ENCODE measurements around the gene LRRC43. TPM values are rescaled to one million over a fixed set of nuclear protein-coding genes. Genes with fewer than 3 reads are reported as not detected.

LRRC43 gene
- polyA plus RNA-seq, 4 donors, result 0.27 to 1.1 TPM; not detected in 2

GRCh38 chr12:122161682-122162081, 21.2 kb upstream of the LRRC43 start:
- Histone ChIP-seq H3K36me3 (ENCODE audit: control insufficient read depth in 3 of 3, insufficient read depth in 2 of 3, low read depth in 1 of 3, low read length in 3 of 3) (no peaks in the 10 kb centered on the region), H3K4me1 (ENCODE audit: control insufficient read depth in 3 of 3, insufficient read depth in 2 of 3, low read depth in 1 of 3, low read length in 2 of 3) (no peaks in the 10 kb centered on the region), H3K9me3 (ENCODE audit: control insufficient read depth in 2 of 2, insufficient read depth in 1 of 2, low read depth in 1 of 2, low read length in 1 of 2) (no peaks in the 10 kb centered on the region), H3K27me3 (ENCODE audit: control insufficient read depth in 3 of 3, insufficient read depth in 3 of 3, low read length in 3 of 3) (no peaks in the 10 kb centered on the region), H3K4me3 (ENCODE audit: low read depth in 1 of 3, low read length in 3 of 3) (no peak overlapping the region), H3K27ac (ENCODE audit: low read depth in 1 of 3, low read length in 2 of 3) (no peak overlapping the region)
- peak in 1 of 2 donors; percentile 31 for DNase-seq
- no peak for FAIRE-seq
- 54 to 85% (median 66%) methylated on average over 8 of the region's 8 CpGs for WGBS, 3 donors

- WGBS, 3 donors, result 78 to 93% (median 79%) methylated on average over 3 of the region's 3 CpGs
- Histone ChIP-seq H3K4me1 (ENCODE audit: control insufficient read depth in 3 of 3, insufficient read depth in 2 of 3, low read depth in 1 of 3, low read length in 2 of 3) (peaks cover 0 to 5% (median 0%) of the 10 kb centered on the region in 3 donors), H3K36me3 (ENCODE audit: control insufficient read depth in 3 of 3, insufficient read depth in 2 of 3, low read depth in 1 of 3, low read length in 3 of 3) (no peaks in the 10 kb centered on the region), H3K4me3 (ENCODE audit: low read depth in 1 of 3, low read length in 3 of 3) (no peak overlapping the region), H3K27ac (ENCODE audit: low read depth in 1 of 3, low read length in 2 of 3) (no peak overlapping the region), H3K27me3 (ENCODE audit: control insufficient read depth in 3 of 3, insufficient read depth in 3 of 3, low read length in 3 of 3) (no peaks in the 10 kb centered on the region), H3K9me3 (ENCODE audit: control insufficient read depth in 2 of 2, insufficient read depth in 1 of 2, low read depth in 1 of 2, low read length in 1 of 2) (no peaks in the 10 kb centered on the region)
- DNase-seq (no peak), FAIRE-seq (no peak)
Observed at GRCh38 chr12:122162976-122163375, 19.9 kb upstream of the LRRC43 start.

- no peak for FAIRE-seq
Observed at GRCh38 chr12:122166422-122167349, 16.2 kb upstream of the LRRC43 start.

GRCh38 chr12:122167356-122167925, 15.5 kb upstream of the LRRC43 start:
- Histone ChIP-seq H3K4me1 (ENCODE audit: control insufficient read depth in 3 of 3, insufficient read depth in 2 of 3, low read depth in 1 of 3, low read length in 2 of 3) (peaks cover 0 to 5% (median 0%) of the 10 kb centered on the region in 3 donors), H3K36me3 (ENCODE audit: control insufficient read depth in 3 of 3, insufficient read depth in 2 of 3, low read depth in 1 of 3, low read length in 3 of 3) (no peaks in the 10 kb centered on the region), H3K27ac (ENCODE audit: low read depth in 1 of 3, low read length in 2 of 3) (no peak overlapping the region), H3K4me3 (ENCODE audit: low read depth in 1 of 3, low read length in 3 of 3) (no peak overlapping the region), H3K9me3 (ENCODE audit: control insufficient read depth in 2 of 2, insufficient read depth in 1 of 2, low read depth in 1 of 2, low read length in 1 of 2) (no peaks in the 10 kb centered on the region), H3K27me3 (ENCODE audit: control insufficient read depth in 3 of 3, insufficient read depth in 3 of 3, low read length in 3 of 3) (no peaks in the 10 kb centered on the region)
- FAIRE-seq (no peak), DNase-seq (peak; percentile 61 to 67)
- 20 to 58% (median 38%) methylated on average over 10 of the region's 10 CpGs for WGBS, 3 donors

More at GRCh38 chr12:122166422-122167349, 16.2 kb upstream of the LRRC43 start:
- H3K4me3 ChIP-seq (ENCODE audit: low read depth in 1 of 3, low read length in 3 of 3), result no peak overlapping the region
- H3K9me3 ChIP-seq (ENCODE audit: control insufficient read depth in 2 of 2, insufficient read depth in 1 of 2, low read depth in 1 of 2, low read length in 1 of 2), result no peaks in the 10 kb centered on the region
- WGBS, 3 donors, result 44 to 61% (median 55%) methylated on average over 22 of the region's 22 CpGs
- H3K36me3 ChIP-seq (ENCODE audit: control insufficient read depth in 3 of 3, insufficient read depth in 2 of 3, low read depth in 1 of 3, low read length in 3 of 3), result no peaks in the 10 kb centered on the region
- peaks cover 0 to 5% (median 0%) of the 10 kb centered on the region in 3 donors for H3K4me1 ChIP-seq (ENCODE audit: control insufficient read depth in 3 of 3, insufficient read depth in 2 of 3, low read depth in 1 of 3, low read length in 2 of 3)
- no peak overlapping the region for H3K27ac ChIP-seq (ENCODE audit: low read depth in 1 of 3, low read length in 2 of 3)
- H3K27me3 ChIP-seq (ENCODE audit: control insufficient read depth in 3 of 3, insufficient read depth in 3 of 3, low read length in 3 of 3), result no peaks in the 10 kb centered on the region
- no peak for DNase-seq

GRCh38 chr12:122168492-122168891, 14.4 kb upstream of the LRRC43 start:
- no peak for FAIRE-seq
- no peak overlapping the region for H3K27ac ChIP-seq (ENCODE audit: low read depth in 1 of 3, low read length in 2 of 3)
- DNase-seq, result no peak
- no peaks in the 10 kb centered on the region for H3K36me3 ChIP-seq (ENCODE audit: control insufficient read depth in 3 of 3, insufficient read depth in 2 of 3, low read depth in 1 of 3, low read length in 3 of 3)
- no peak overlapping the region for H3K4me3 ChIP-seq (ENCODE audit: low read depth in 1 of 3, low read length in 3 of 3)
- H3K4me1 ChIP-seq (ENCODE audit: control insufficient read depth in 3 of 3, insufficient read depth in 2 of 3, low read depth in 1 of 3, low read length in 2 of 3), result peaks cover 0 to 5% (median 0%) of the 10 kb centered on the region in 3 donors
- WGBS, 3 donors, result 89 to 94% (median 93%) methylated on average over 3 of the region's 3 CpGs
- no peaks in the 10 kb centered on the region for H3K9me3 ChIP-seq (ENCODE audit: control insufficient read depth in 2 of 2, insufficient read depth in 1 of 2, low read depth in 1 of 2, low read length in 1 of 2)
- H3K27me3 ChIP-seq (ENCODE audit: control insufficient read depth in 3 of 3, insufficient read depth in 3 of 3, low read length in 3 of 3), result peaks cover 0 to 3% (median 0%) of the 10 kb centered on the region in 3 donors

- no peak for FAIRE-seq
- Histone ChIP-seq H3K27me3 (ENCODE audit: control insufficient read depth in 3 of 3, insufficient read depth in 3 of 3, low read length in 3 of 3) (peaks cover 0 to 3% (median 0%) of the 10 kb centered on the region in 3 donors), H3K9me3 (ENCODE audit: control insufficient read depth in 2 of 2, insufficient read depth in 1 of 2, low read depth in 1 of 2, low read length in 1 of 2) (no peaks in the 10 kb centered on the region), H3K4me1 (ENCODE audit: control insufficient read depth in 3 of 3, insufficient read depth in 2 of 3, low read depth in 1 of 3, low read length in 2 of 3) (peaks cover 0 to 5% (median 0%) of the 10 kb centered on the region in 3 donors), H3K4me3 (ENCODE audit: low read depth in 1 of 3, low read length in 3 of 3) (no peak overlapping the region), H3K27ac (ENCODE audit: low read depth in 1 of 3, low read length in 2 of 3) (no peak overlapping the region), H3K36me3 (ENCODE audit: control insufficient read depth in 3 of 3, insufficient read depth in 2 of 3, low read depth in 1 of 3, low read length in 3 of 3) (no peaks in the 10 kb centered on the region)
- DNase-seq, result no peak
- WGBS, 3 donors, result 89 to 94% (median 89%) methylated on average over 5 of the region's 5 CpGs
Observed at GRCh38 chr12:122171399-122171798, 11.5 kb upstream of the LRRC43 start.

- 68 to 75% (median 73%) methylated on average over 17 of the region's 17 CpGs for WGBS, 3 donors
- Histone ChIP-seq H3K9me3 (ENCODE audit: control insufficient read depth in 2 of 2, insufficient read depth in 1 of 2, low read depth in 1 of 2, low read length in 1 of 2) (no peaks in the 10 kb centered on the region), H3K27me3 (ENCODE audit: control insufficient read depth in 3 of 3, insufficient read depth in 3 of 3, low read length in 3 of 3) (peaks cover 0 to 3% (median 0%) of the 10 kb centered on the region in 3 donors), H3K27ac (ENCODE audit: low read depth in 1 of 3, low read length in 2 of 3) (no peak overlapping the region), H3K36me3 (ENCODE audit: control insufficient read depth in 3 of 3, insufficient read depth in 2 of 3, low read depth in 1 of 3, low read length in 3 of 3) (no peaks in the 10 kb centered on the region), H3K4me1 (ENCODE audit: control insufficient read depth in 3 of 3, insufficient read depth in 2 of 3, low read depth in 1 of 3, low read length in 2 of 3) (peaks cover 0 to 6% (median 3%) of the 10 kb centered on the region in 3 donors), H3K4me3 (ENCODE audit: low read depth in 1 of 3, low read length in 3 of 3) (no peak overlapping the region)
- FAIRE-seq (no peak), DNase-seq (no peak)
Observed at GRCh38 chr12:122172262-122172939, 10.5 kb upstream of the LRRC43 start.

GRCh38 chr12:122174155-122174845, 8.6 kb upstream of the LRRC43 start, which contains the start of gene IL31:
Gene IL31 (minus strand): TSS chr12:122174221. CDS start chr12:122174172, 49 bp downstream.
- DNase-seq, result no peak
- peaks cover 0 to 3% (median 0%) of the 10 kb centered on the region in 3 donors for H3K27me3 ChIP-seq (ENCODE audit: control insufficient read depth in 3 of 3, insufficient read depth in 3 of 3, low read length in 3 of 3)
- no peak within 1 kb of the TSS for H3K4me3 ChIP-seq (ENCODE audit: low read depth in 1 of 3, low read length in 3 of 3)
- no peak for FAIRE-seq
- peaks cover 0 to 8% (median 3%) of the 10 kb centered on the region in 3 donors for H3K4me1 ChIP-seq (ENCODE audit: control insufficient read depth in 3 of 3, insufficient read depth in 2 of 3, low read depth in 1 of 3, low read length in 2 of 3)
- H3K36me3 ChIP-seq (ENCODE audit: control insufficient read depth in 3 of 3, insufficient read depth in 2 of 3, low read depth in 1 of 3, low read length in 3 of 3), result no peaks in the 10 kb centered on the region
- no peak within 1 kb of the TSS for H3K27ac ChIP-seq (ENCODE audit: low read depth in 1 of 3, low read length in 2 of 3)
- 90 to 92% (median 91%) methylated on average over 17 of the region's 17 CpGs for WGBS, 3 donors
- no peaks in the 10 kb centered on the region for H3K9me3 ChIP-seq (ENCODE audit: control insufficient read depth in 2 of 2, insufficient read depth in 1 of 2, low read depth in 1 of 2, low read length in 1 of 2)
